ENCODE measurements around the gene UBA7.
"Not testable (repeated sequence)": the region's sequence is repeated elsewhere in the genome, so short reads cannot be mapped to it uniquely, and the experiment has no call there.

UBA7 gene

GRCh38 chr3:49781415-49782199, 32.1 kb downstream of the UBA7 start:
- no peak for TF ChIP-seq CTCF (IDR thresholded peaks at IDR 0.05; ENCODE audit: low read depth, low read length, missing control alignments)
- DNase-seq (ENCODE audit: low read depth), result no peak
- in situ Hi-C loops (cut with HindIII; ENCODE audit: low sequenced_read_pairs), result no loop called here
- no peak overlapping the region for H3K4me3 ChIP-seq (ENCODE audit: low read depth, low read length)

- DNase-seq (ENCODE audit: low read depth); in situ Hi-C loops (cut with HindIII; ENCODE audit: low sequenced_read_pairs); H3K4me3 ChIP-seq (ENCODE audit: low read depth, low read length): not testable (repeated sequence)
These were observed 32.8 kb downstream of the UBA7 start for GRCh38 chr3:49780975-49781365.

- TF ChIP-seq CTCF (IDR thresholded peaks at IDR 0.05; ENCODE audit: low read depth, low read length, missing control alignments), result no peak
- in situ Hi-C loops (cut with HindIII; ENCODE audit: low sequenced_read_pairs), result no loop called here
- no peak for DNase-seq (ENCODE audit: low read depth)
- H3K4me3 ChIP-seq (ENCODE audit: low read depth, low read length), result no peak overlapping the region
These were observed 33.4 kb downstream of the UBA7 start for GRCh38 chr3:49780080-49780974.

- TF ChIP-seq CTCF (IDR thresholded peaks at IDR 0.05; ENCODE audit: low read depth, low read length, missing control alignments), result no peak
- in situ Hi-C loops (cut with HindIII; ENCODE audit: low sequenced_read_pairs), result no loop called here
- DNase-seq (ENCODE audit: low read depth), result no peak
- H3K4me3 ChIP-seq (ENCODE audit: low read depth, low read length), result no peak overlapping the region
These were observed 34.2 kb downstream of the UBA7 start for GRCh38 chr3:49779358-49780079.

DNA sequence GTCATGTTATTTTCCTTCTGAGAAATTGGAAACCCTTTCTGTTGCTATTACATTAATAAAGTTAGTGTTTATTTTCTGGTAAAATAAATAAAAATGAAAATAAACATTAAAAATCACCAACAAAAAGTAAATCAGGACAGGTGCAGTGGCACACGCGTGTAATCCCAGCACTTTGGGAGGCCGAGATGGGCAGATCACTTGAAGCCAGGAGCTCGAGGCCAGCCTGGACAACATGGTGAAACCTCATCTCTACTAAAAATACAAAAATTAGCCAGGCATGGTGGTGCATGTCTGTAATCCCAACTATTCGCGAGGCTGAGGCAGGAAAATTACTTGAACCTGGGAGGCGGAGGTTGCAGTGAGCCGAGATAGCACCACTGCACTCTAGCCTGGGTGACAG, 37.7 kb downstream of the UBA7 start:
- in situ Hi-C loops (cut with HindIII; ENCODE audit: low sequenced_read_pairs), result not testable (repeated sequence)

DNA sequence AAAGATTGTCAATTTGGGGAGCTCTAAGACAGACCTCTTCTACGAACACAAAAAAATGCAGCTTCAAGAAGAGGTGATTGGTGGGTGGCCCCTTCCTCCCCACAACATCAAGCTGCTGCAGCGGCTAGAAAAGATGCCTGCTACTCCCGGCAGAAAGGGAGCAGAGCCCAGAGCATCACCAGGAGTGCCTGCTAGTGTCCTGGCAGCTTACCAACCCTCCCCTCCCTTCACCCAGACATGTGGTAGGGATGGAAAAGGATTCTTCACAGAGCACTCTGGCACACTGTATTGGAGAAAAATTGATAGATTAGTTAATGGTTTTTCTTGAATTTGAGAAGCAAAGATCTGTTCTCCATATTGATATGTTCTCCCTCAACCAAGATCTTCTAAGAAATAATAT, 38.2 kb downstream of the UBA7 start:
- no peak for TF ChIP-seq CTCF (IDR thresholded peaks at IDR 0.05; ENCODE audit: low read depth, low read length, missing control alignments)
- in situ Hi-C loops (cut with HindIII; ENCODE audit: low sequenced_read_pairs), result no loop called here
- no peak for DNase-seq (ENCODE audit: low read depth)
- no peak overlapping the region for H3K4me3 ChIP-seq (ENCODE audit: low read depth, low read length)

More for the DNA sequence above, 37.7 kb downstream of the UBA7 start:
- H3K4me3 ChIP-seq (ENCODE audit: low read depth, low read length); DNase-seq (ENCODE audit: low read depth): not testable (repeated sequence)

GRCh38 chr3:49772703-49773102, 41.0 kb downstream of the UBA7 start:
- H3K4me3 ChIP-seq (ENCODE audit: low read depth, low read length), result no peak overlapping the region
- DNase-seq (ENCODE audit: low read depth), result no peak
- TF ChIP-seq CTCF (IDR thresholded peaks at IDR 0.05; ENCODE audit: low read depth, low read length, missing control alignments), result no peak
- in situ Hi-C loops (cut with HindIII; ENCODE audit: low sequenced_read_pairs), result no loop called here
